HepG2 (cell line): ENCODE results near the gene ZFPM1. TPM values are rescaled to one million over a fixed set of nuclear protein-coding genes. Genes with fewer than 3 reads are reported as not detected.
A peak's percentile ranks its signal among the peaks of the same experiment; 100 is the strongest.

Experiments used
- ATAC-seq: fragments of 200-7000 bp; cut with Tn5 transposase; 3 replicates; pipeline ENCODE4 v1.9.1; 2020; ENCODE audit warnings: mild to moderate bottlenecking, moderate library complexity
- BruUV-seq: library from RNA; stranded (reverse); fragments of 400-500 nt; replicated peaks from 2 replicates; lab custom pipeline; 2021; lab: Mats Ljungman, UMichigan
- CTCF ChIA-PET: fragments of 300-600 bp; formaldehyde crosslinking; extraction: SDS; loops from one replicate; lab custom pipeline; 2021; ENCODE audit warnings: low total read pairs, inconsistent platforms, low intra/inter-chr PET ratio; lab: Yijun Ruan, JAX
- POLR2A ChIA-PET: fragments of 350-600 bp; sonication (Branson Sonifier 250); formaldehyde crosslinking; loops from one replicate; lab custom pipeline; 2020; ENCODE audit warnings: antibody characterized with exemption, inconsistent platforms; lab: Yijun Ruan, JAX
- DNase-seq: peaks from one replicate; pipeline ENCODE4 v3.0.0-alpha.2; 2015; ENCODE audit warnings: low spot score
- FAIRE-seq: peaks from 3 replicates; lab custom pipeline; 2011; peaks lifted over from hg19 to GRCh38; lab: Jason Lieb, UNC
- H2AFZ ChIP-seq: one replicate; pipeline ENCODE4 v1.6.1; 2011; ENCODE audit warnings: low read length, inconsistent platforms
- H3K27ac ChIP-seq: fragments of 300-600 bp; 3 replicates; pipeline ENCODE4 v1.8.0; 2011; ENCODE audit warnings: mixed run types, mild to moderate bottlenecking, mixed read lengths, low read length, inconsistent platforms; ENCODE audit not compliant: insufficient read depth; ENCODE audit errors: extremely low read length
- H3K27me3 ChIP-seq, 2 experiments: fragments of 200-600 bp in 1 of 2; 2 replicates in 1 of 2; 3 replicates in 1 of 2; pipeline versions ENCODE4 v1.6.0 to v1.8.0; 2011; ENCODE audit warnings: low read length in 2 of 2, mild to moderate bottlenecking in 2 of 2, moderate library complexity in 2 of 2, inconsistent platforms in 1 of 2; ENCODE audit not compliant: insufficient read depth in 2 of 2, control insufficient read depth in 1 of 2
- H3K36me3 ChIP-seq, 2 experiments: fragments of 200-600 bp in 1 of 2; replicated peaks in 1 of 2; 2 replicates in 1 of 2; 3 replicates in 1 of 2; pipeline versions ENCODE4 v1.5.1 to v1.8.0; 2011; ENCODE audit warnings: low read length in 2 of 2, inconsistent platforms in 1 of 2; ENCODE audit not compliant: insufficient read depth in 2 of 2, control insufficient read depth in 1 of 2
- H3K4me1 ChIP-seq: 2 replicates; pipeline ENCODE4 v1.5.1; 2012; ENCODE audit warnings: low read length, inconsistent platforms; ENCODE audit not compliant: insufficient read depth
- H3K4me2 ChIP-seq: 2 replicates; pipeline ENCODE4 v1.6.0; 2011; ENCODE audit warnings: low read depth, low read length, inconsistent platforms
- H3K4me3 ChIP-seq, 3 experiments: fragments of 200-600 bp in 1 of 3; sonication (generic), shearing (Covaris generic) in 1 of 3; replicated peaks in 1 of 3; 2 replicates each; pipeline ENCODE4 v1.5.1; 2011 to 2016; ENCODE audit warnings: low read length in 3 of 3, inconsistent platforms in 2 of 3, low read depth in 2 of 3, mild to moderate bottlenecking in 2 of 3, control low read depth in 1 of 3, mixed read lengths in 1 of 3; ENCODE audit not compliant: insufficient read depth in 1 of 3
- H3K79me2 ChIP-seq: one replicate; pipeline ENCODE4 v1.6.1; 2011; ENCODE audit warnings: low read length, inconsistent platforms; ENCODE audit not compliant: insufficient read depth
- H3K9ac ChIP-seq: 2 replicates; pipeline ENCODE4 v1.6.0; 2011; ENCODE audit warnings: mild to moderate bottlenecking, low read depth, low read length, inconsistent platforms; ENCODE audit not compliant: insufficient read depth
- H3K9me3 ChIP-seq: 2 replicates; pipeline ENCODE4 v1.5.1; 2012; ENCODE audit warnings: mild to moderate bottlenecking, low read length
- H4K20me1 ChIP-seq: 2 replicates; pipeline ENCODE4 v1.6.0; 2011; ENCODE audit warnings: inconsistent platforms, mild to moderate bottlenecking, low read length, moderate library complexity; ENCODE audit not compliant: insufficient read depth
- ATM ChIP-seq: fragments of 450-650 bp; IDR thresholded peaks from 2 replicates; pipeline ENCODE4 v1.7.1; 2017; ENCODE audit warnings: mild to moderate bottlenecking, borderline replicate concordance
- EED ChIP-seq: sonication (generic); formaldehyde crosslinking; IDR thresholded peaks from 2 replicates; pipeline ENCODE4 v1.5.0; 2020; ENCODE audit warnings: mild to moderate bottlenecking, missing genetic modification reagents
- LBX2 ChIP-seq: sonication (generic); formaldehyde crosslinking; IDR thresholded peaks from 2 replicates; pipeline ENCODE4 v1.5.0; 2020; ENCODE audit warnings: missing genetic modification reagents, mild to moderate bottlenecking, borderline replicate concordance
- LCORL ChIP-seq, 2 experiments: fragments of 450-650 bp in 1 of 2; sonication (generic) in 1 of 2; formaldehyde crosslinking in 1 of 2; IDR thresholded peaks; 2 replicates each; pipeline versions ENCODE4 v1.5.0 to v1.6.1; 2017 to 2020; ENCODE audit warnings: antibody characterized with exemption in 1 of 2, missing genetic modification reagents in 1 of 2
- PHF5A ChIP-seq: IDR thresholded peaks from one replicate; pipeline ENCODE4 v1.6.1; 2018; ENCODE audit warnings: low read depth, missing genetic modification reagents; ENCODE audit not compliant: unreplicated experiment
- ZFX ChIP-seq: sonication (generic); formaldehyde crosslinking; IDR thresholded peaks from 2 replicates; pipeline ENCODE4 v1.4.0; 2020; ENCODE audit warnings: mild to moderate bottlenecking, low read depth, missing genetic modification reagents, moderate library complexity
- ZKSCAN1 ChIP-seq: fragments of 150-350 bp; IDR thresholded peaks from 2 replicates; pipeline ENCODE4 v1.6.1; 2014; ENCODE audit warnings: low read length
- ZNF430 ChIP-seq: sonication (generic); formaldehyde crosslinking; IDR thresholded peaks from 2 replicates; pipeline ENCODE4 v1.9.0; 2021; ENCODE audit warnings: mild to moderate bottlenecking, missing genetic modification reagents
- ZNF547 ChIP-seq: sonication (generic); formaldehyde crosslinking; IDR thresholded peaks from 2 replicates; pipeline ENCODE4 v1.5.1; 2020; ENCODE audit warnings: mild to moderate bottlenecking, missing genetic modification reagents
- WGBS: methylation state at CpG from one replicate; pipeline ENCODE4 v1.1.6; 2017; ENCODE audit warnings: low lambda C conversion rate; 5-methylcytosine and 5-hydroxymethylcytosine counted together
- in situ Hi-C: cut with HindIII; loops from 2 replicates; pipeline ENCODE4 v1.10.0; 2017; ENCODE audit warnings: low pct_unique_long_range_greater_than_20kb; ENCODE audit not compliant: extremely low pct_ligation_motif_present
- intact Hi-C: fragments of 100-400 bp; cut with micrococcal nuclease; formaldehyde crosslinking; loops from one replicate; pipeline ENCODE4 v1.10.0; 2022; ENCODE audit not compliant: unreplicated experiment
- polyA plus RNA-seq, 8 experiments: library from polyadenylated mRNA; depleted of rRNA in 3 of 8; stranded (reverse) in 7 of 8; unstranded in 1 of 8; fragments of >200 nt; fragmentation: Illumina TruSeq in 4 of 8; extraction: Trizol in 4 of 8; gene quantifications; 2 replicates each; pipeline versions ENCODE4 v1.2.1 to v1.2.3, GENCODE V29; 2011 to 2016; ENCODE audit warnings: low read depth in 4 of 8, missing spikeins in 1 of 8, mixed read lengths in 1 of 8; ENCODE audit not compliant: insufficient read depth in 1 of 8
- total RNA-seq, 5 experiments: library from RNA; depleted of rRNA; stranded (reverse); fragments of >200 nt; fragmentation: Illumina TruSeq; extraction: Trizol; gene quantifications; 2 replicates each; pipeline ENCODE4 v1.2.3, GENCODE V29; 2016; ENCODE audit warnings: low read depth in 1 of 5

The ZFPM1 gene
- total and polyA plus RNA-seq, 2 of the 13 experiments (the other 11 are each of a cell fraction or from before 2014, with no cell fraction given) = 1.3 to 3.8 TPM

- peaks cover 21 to 72% of the 10 kb centered on the region in 2 experiments; a peak in 4 of 5 replicates for H3K27me3 ChIP-seq
- no peak for TF ChIP-seq ATM
- TF ChIP-seq ZFX = no peak
- TF ChIP-seq EED (CRISPR knock-in tag) = 0 out of 2 replicates have a peak, but pooled peaks have one; percentile 3
- 0 out of 2 replicates have a peak, but pooled peaks have one; percentile 14 for TF ChIP-seq LBX2 (CRISPR knock-in tag)
- 0 out of 2 replicates have a peak, but pooled peaks have one; percentile 8 for TF ChIP-seq ZNF430 (CRISPR knock-in tag)
- no peak for TF ChIP-seq ZNF547
- TF ChIP-seq PHF5A (CRISPR knock-in tag) = no peak
- TF ChIP-seq ZKSCAN1 = no peak
- no peak for TF ChIP-seq LCORL (IDR thresholded peaks at IDR 0.05)
- TF ChIP-seq LCORL (CRISPR knock-in tag; IDR thresholded peaks at IDR 0.05) = 0 out of 2 replicates have a peak, but pooled peaks have one; percentile 41
- no peaks in the 10 kb centered on the region for H3K79me2 ChIP-seq
- WGBS = 61% methylated on average over 12 of the region's 12 CpGs
- ChIA-PET POLR2A (no interaction called here), CTCF (no interaction called here)
- H3K4me1 ChIP-seq = peaks cover 17% of the 10 kb centered on the region
- FAIRE-seq (no peak), DNase-seq (no peak), ATAC-seq (peak; percentile 41)
- H3K4me3 ChIP-seq = peak overlapping the region in 1 of 3 experiments; percentile 29; a peak in 1 of 6 replicates
- H3K9me3 ChIP-seq = no peaks in the 10 kb centered on the region
- no peak overlapping the region for H3K9ac ChIP-seq
- intact Hi-C loops (no loop called here), in situ Hi-C loops (no loop called here)
- no peaks in the 10 kb centered on the region for H4K20me1 ChIP-seq
- H3K4me2 ChIP-seq = no peak overlapping the region; the same call in 1 of the 2 replicates
- no peak overlapping the region for H2AFZ ChIP-seq
- no TSS peak for BruUV-seq
- no peaks in the 10 kb centered on the region for H3K36me3 ChIP-seq
- no peak overlapping the region for H3K27ac ChIP-seq
These were observed 96.7 kb downstream of the ZFPM1 start for GRCh38 chr16:88549671-88550245.
